Keratinocyte (primary cell): ENCODE results near the gene SPATA31D1. TPM values are rescaled to one million over a fixed set of nuclear protein-coding genes. Genes with fewer than 3 reads are reported as not detected.

Experiments
- DNase-seq: peaks from one replicate; pipeline ENCODE4 v3.0.0-alpha.2; 2011; ENCODE audit warnings: low read depth, missing footprints, low spot score
- FAIRE-seq: peaks from 2 replicates; lab custom pipeline; 2011; peaks lifted over from hg19 to GRCh38; lab: Jason Lieb, UNC
- H2AFZ ChIP-seq: 2 replicates; pipeline ENCODE4 v1.6.0; 2012; ENCODE audit warnings: low read length, control low read depth, inconsistent platforms; ENCODE audit not compliant: control insufficient read depth
- H3K27ac ChIP-seq: 2 replicates; pipeline ENCODE4 v1.5.1; 2011; ENCODE audit warnings: low read length; ENCODE audit not compliant: control insufficient read depth, insufficient read depth
- H3K27me3 ChIP-seq: 3 replicates; pipeline ENCODE4 v1.6.0; 2011; ENCODE audit warnings: low read length; ENCODE audit not compliant: control insufficient read depth, insufficient read depth; ENCODE audit errors: extremely low read depth
- H3K36me3 ChIP-seq, 2 experiments: 2 replicates in 1 of 2; 3 replicates in 1 of 2; pipeline ENCODE4 v1.5.1; 2011; ENCODE audit warnings: low read length in 2 of 2, mild to moderate bottlenecking in 1 of 2; ENCODE audit not compliant: control insufficient read depth in 2 of 2, insufficient read depth in 2 of 2; ENCODE audit errors: extremely low read depth in 1 of 2
- H3K4me1 ChIP-seq: 3 replicates; pipeline ENCODE4 v1.5.1; 2011; ENCODE audit warnings: low read length; ENCODE audit not compliant: control insufficient read depth, insufficient read depth; ENCODE audit errors: extremely low read depth
- H3K4me2 ChIP-seq: 3 replicates; pipeline ENCODE4 v1.6.0; 2011; ENCODE audit warnings: low read depth, low read length; ENCODE audit not compliant: control insufficient read depth, insufficient read depth; ENCODE audit errors: extremely low read depth
- H3K4me3 ChIP-seq, 3 experiments: fragments of 200-600 bp in 1 of 3; sonication (generic) in 1 of 3; 2 replicates in 2 of 3; 3 replicates in 1 of 3; pipeline ENCODE4 v1.5.1; 2011 to 2016; ENCODE audit warnings: low read length in 3 of 3, mild to moderate bottlenecking in 3 of 3, control low read depth in 2 of 3, inconsistent platforms in 1 of 3, low read depth in 1 of 3, mixed read lengths in 1 of 3, mixed run types in 1 of 3, moderate library complexity in 1 of 3; ENCODE audit not compliant: control insufficient read depth in 2 of 3, insufficient read depth in 2 of 3; ENCODE audit errors: extremely low read depth in 1 of 3
- H3K79me2 ChIP-seq: 2 replicates; pipeline ENCODE4 v1.6.0; 2012; ENCODE audit warnings: low read length; ENCODE audit not compliant: control insufficient read depth, insufficient read depth
- H3K9ac ChIP-seq: 3 replicates; pipeline ENCODE4 v1.6.0; 2011; ENCODE audit warnings: low read length; ENCODE audit not compliant: control insufficient read depth, insufficient read depth; ENCODE audit errors: extremely low read depth
- H3K9me1 ChIP-seq: 3 replicates; pipeline ENCODE4 v1.6.0; 2011; ENCODE audit warnings: low read length; ENCODE audit not compliant: control insufficient read depth, insufficient read depth; ENCODE audit errors: extremely low read depth
- H3K9me3 ChIP-seq: 2 replicates; pipeline ENCODE4 v1.5.1; 2012; ENCODE audit warnings: low read depth, low read length; ENCODE audit not compliant: control insufficient read depth
- H4K20me1 ChIP-seq: 3 replicates; pipeline ENCODE4 v1.6.0; 2011; ENCODE audit warnings: low read length; ENCODE audit not compliant: control insufficient read depth, insufficient read depth; ENCODE audit errors: extremely low read depth
- CTCF ChIP-seq, 3 experiments: IDR thresholded peaks in 1 of 3; conservative IDR thresholded peaks in 1 of 3; optimal IDR thresholded peaks in 1 of 3; 2 replicates in 2 of 3; 3 replicates in 1 of 3; pipeline versions ENCODE3 to v1.5.1; 2011; ENCODE audit warnings: low read length in 3 of 3, mild to moderate bottlenecking in 3 of 3, moderate library complexity in 2 of 3, control low read depth in 1 of 3, inconsistent platforms in 1 of 3; ENCODE audit not compliant: insufficient read depth in 2 of 3; ENCODE audit errors: extremely low read depth in 1 of 3
- EZH2 ChIP-seq: IDR thresholded peaks from one replicate; pipeline ENCODE4 v1.6.1; 2012; ENCODE audit warnings: inconsistent platforms, mild to moderate bottlenecking, low read length, moderate library complexity
- dilution Hi-C: fragments of 300-500 bp; cut with MboI; formaldehyde crosslinking; loops from one replicate; pipeline ENCODE4 v1.7.0; 2020; ENCODE audit warnings: low sequenced_read_pairs; ENCODE audit not compliant: extremely low pct_ligation_motif_present
- polyA plus RNA-seq, 5 experiments: library from polyadenylated mRNA; depleted of rRNA in 3 of 5; stranded (reverse) in 3 of 5; stranded (forward) in 1 of 5; unstranded in 1 of 5; fragments of >200 nt; gene quantifications; 1 replicate in 1 of 5; 2 replicates in 3 of 5; 3 replicates in 1 of 5; pipeline versions ENCODE4 v1.2.1 to v1.2.3, GENCODE V29; 2011 to 2012; ENCODE audit warnings: missing spikeins in 2 of 5, low read depth in 1 of 5, low replicate concordance in 1 of 5

The SPATA31D1 gene
- polyA plus RNA-seq, 1 donor (not counting 4 experiments of a cell fraction or from before 2014, with no cell fraction given), result not detected

- Histone ChIP-seq H4K20me1 (no peaks in the 10 kb centered on the region), H3K9ac (no peak overlapping the region), H3K4me2 (no peak overlapping the region), H3K79me2 (no peaks in the 10 kb centered on the region), H3K9me3 (no peaks in the 10 kb centered on the region), H3K27me3 (no peaks in the 10 kb centered on the region), H3K4me1 (no peaks in the 10 kb centered on the region), H3K9me1 (no peaks in the 10 kb centered on the region), H3K27ac (no peak overlapping the region), H3K4me3 (no peak overlapping the region), H3K36me3 (no peaks in the 10 kb centered on the region), H2AFZ (no peak overlapping the region)
- no peak for TF ChIP-seq CTCF (optimal IDR thresholded peaks at IDR 0.05 in 1 of 3, IDR thresholded peaks at IDR 0.05 in 1 of 3, conservative IDR thresholded peaks at IDR 0.05 in 1 of 3; ENCODE audit: extremely low read depth in 1 of 3, insufficient read depth in 2 of 3, low read length in 3 of 3)
- TF ChIP-seq EZH2, result no peak
- dilution Hi-C loops, result no loop called here
- FAIRE-seq, result no peak
- no peak for DNase-seq
Measured at GRCh38 chr9:82011133-82011532, 22.6 kb downstream of the SPATA31D1 start.

GRCh38 chr9:82012276-82012675, 23.7 kb downstream of the SPATA31D1 start:
- no peaks in the 10 kb centered on the region for H4K20me1 ChIP-seq
- no peak overlapping the region for H2AFZ ChIP-seq
- no peaks in the 10 kb centered on the region for H3K36me3 ChIP-seq
- DNase-seq (no peak), FAIRE-seq (no peak)
- TF ChIP-seq CTCF (optimal IDR thresholded peaks at IDR 0.05 in 1 of 3, IDR thresholded peaks at IDR 0.05 in 1 of 3, conservative IDR thresholded peaks at IDR 0.05 in 1 of 3; ENCODE audit: extremely low read depth in 1 of 3, insufficient read depth in 2 of 3, low read length in 3 of 3) (no peak), EZH2 (no peak)
- H3K9me3 ChIP-seq, result no peaks in the 10 kb centered on the region
- H3K9ac ChIP-seq, result no peak overlapping the region
- H3K9me1 ChIP-seq, result no peaks in the 10 kb centered on the region
- dilution Hi-C loops, result no loop called here
- no peak overlapping the region for H3K4me2 ChIP-seq
- H3K27ac ChIP-seq, result no peak overlapping the region
- H3K27me3 ChIP-seq, result no peaks in the 10 kb centered on the region
- H3K4me3 ChIP-seq, result no peak overlapping the region
- no peaks in the 10 kb centered on the region for H3K79me2 ChIP-seq
- H3K4me1 ChIP-seq, result no peaks in the 10 kb centered on the region
